Measurements from ENCODE around the gene POLR1G.

DNA sequence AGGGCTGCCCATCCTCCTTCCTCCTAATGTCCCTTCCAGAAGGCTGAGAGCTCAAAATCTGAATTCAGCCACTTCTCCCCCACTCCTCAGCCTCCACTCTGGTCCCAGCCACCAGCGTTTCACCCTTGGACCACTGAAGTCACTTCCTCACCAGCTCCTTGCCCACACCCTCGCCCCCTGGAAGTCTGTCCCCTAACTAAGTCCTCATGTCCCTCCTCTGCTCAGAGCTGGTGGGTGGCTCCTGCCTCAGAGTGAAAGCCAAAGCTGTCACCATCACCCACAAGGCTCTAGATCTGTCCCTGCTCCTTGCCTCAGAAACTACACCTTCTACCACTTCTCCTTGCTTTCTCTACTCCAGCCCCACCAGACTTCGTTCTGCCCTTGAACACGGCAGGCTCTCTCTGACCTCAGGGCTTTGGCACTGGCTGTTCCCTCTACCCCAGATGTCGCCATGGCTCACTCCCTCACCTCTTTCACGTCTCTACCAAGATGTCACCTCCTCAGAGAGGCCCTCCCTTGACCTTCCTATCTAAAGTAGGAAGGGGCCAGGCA is 15.6 kb downstream of the POLR1G start:
- TF ChIP-seq FOXP2 (optimal IDR thresholded peaks at IDR 0.05; ENCODE audit: borderline replicate concordance, extremely low read depth, extremely low read length, insufficient read depth) (no peak), POLR2AphosphoS5 (IDR thresholded peaks at IDR 0.05; ENCODE audit: low read depth, low read length) (no peak)
- TF ChIP-seq, protein P1, sequence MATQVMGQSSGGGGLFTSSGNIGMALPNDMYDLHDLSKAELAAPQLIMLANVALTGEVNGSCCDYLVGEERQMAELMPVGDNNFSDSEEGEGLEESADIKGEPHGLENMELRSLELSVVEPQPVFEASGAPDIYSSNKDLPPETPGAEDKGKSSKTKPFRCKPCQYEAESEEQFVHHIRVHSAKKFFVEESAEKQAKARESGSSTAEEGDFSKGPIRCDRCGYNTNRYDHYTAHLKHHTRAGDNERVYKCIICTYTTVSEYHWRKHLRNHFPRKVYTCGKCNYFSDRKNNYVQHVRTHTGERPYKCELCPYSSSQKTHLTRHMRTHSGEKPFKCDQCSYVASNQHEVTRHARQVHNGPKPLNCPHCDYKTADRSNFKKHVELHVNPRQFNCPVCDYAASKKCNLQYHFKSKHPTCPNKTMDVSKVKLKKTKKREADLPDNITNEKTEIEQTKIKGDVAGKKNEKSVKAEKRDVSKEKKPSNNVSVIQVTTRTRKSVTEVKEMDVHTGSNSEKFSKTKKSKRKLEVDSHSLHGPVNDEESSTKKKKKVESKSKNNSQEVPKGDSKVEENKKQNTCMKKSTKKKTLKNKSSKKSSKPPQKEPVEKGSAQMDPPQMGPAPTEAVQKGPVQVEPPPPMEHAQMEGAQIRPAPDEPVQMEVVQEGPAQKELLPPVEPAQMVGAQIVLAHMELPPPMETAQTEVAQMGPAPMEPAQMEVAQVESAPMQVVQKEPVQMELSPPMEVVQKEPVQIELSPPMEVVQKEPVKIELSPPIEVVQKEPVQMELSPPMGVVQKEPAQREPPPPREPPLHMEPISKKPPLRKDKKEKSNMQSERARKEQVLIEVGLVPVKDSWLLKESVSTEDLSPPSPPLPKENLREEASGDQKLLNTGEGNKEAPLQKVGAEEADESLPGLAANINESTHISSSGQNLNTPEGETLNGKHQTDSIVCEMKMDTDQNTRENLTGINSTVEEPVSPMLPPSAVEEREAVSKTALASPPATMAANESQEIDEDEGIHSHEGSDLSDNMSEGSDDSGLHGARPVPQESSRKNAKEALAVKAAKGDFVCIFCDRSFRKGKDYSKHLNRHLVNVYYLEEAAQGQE (IDR thresholded peaks at IDR 0.05; ENCODE audit: insufficient read depth in 1 of 2, low read depth in 2 of 2, low read length in 2 of 2) = no peak

All from PFSK-1 (cell line).